ENCODE results near the gene SIPA1L3. TPM values are rescaled to one million over a fixed set of nuclear protein-coding genes. Genes with fewer than 3 reads are reported as not detected.

Gene SIPA1L3
- total RNA-seq, 3 donors from 2014 or later, result 93.6 to 173 (median 144) TPM

DNA sequence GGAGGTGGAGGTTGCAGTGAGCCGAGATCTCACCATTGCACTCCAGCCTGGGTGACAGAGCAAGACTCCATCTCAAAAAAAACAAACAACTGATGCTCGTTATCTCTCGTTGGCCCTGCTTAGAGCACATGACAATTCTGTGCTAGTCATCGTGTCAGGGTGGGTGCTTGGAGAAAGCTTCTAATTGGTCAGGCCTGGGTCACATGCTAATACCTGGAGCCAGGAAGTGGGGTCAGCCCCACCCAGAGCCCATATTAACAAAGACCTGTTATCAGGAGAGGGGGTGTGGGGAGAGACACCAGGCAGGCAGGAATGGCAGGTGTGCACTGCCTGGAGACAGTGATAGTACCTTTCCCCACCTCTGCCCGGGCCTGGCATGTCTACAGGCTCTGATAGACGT, 232.1 kb downstream of the SIPA1L3 start:
- ATAC-seq, result peak; percentile 7
- no peak overlapping the region for H3K4me3 ChIP-seq
- H3K9me3 ChIP-seq, result no peaks in the 10 kb centered on the region
- TF ChIP-seq, protein P1, sequence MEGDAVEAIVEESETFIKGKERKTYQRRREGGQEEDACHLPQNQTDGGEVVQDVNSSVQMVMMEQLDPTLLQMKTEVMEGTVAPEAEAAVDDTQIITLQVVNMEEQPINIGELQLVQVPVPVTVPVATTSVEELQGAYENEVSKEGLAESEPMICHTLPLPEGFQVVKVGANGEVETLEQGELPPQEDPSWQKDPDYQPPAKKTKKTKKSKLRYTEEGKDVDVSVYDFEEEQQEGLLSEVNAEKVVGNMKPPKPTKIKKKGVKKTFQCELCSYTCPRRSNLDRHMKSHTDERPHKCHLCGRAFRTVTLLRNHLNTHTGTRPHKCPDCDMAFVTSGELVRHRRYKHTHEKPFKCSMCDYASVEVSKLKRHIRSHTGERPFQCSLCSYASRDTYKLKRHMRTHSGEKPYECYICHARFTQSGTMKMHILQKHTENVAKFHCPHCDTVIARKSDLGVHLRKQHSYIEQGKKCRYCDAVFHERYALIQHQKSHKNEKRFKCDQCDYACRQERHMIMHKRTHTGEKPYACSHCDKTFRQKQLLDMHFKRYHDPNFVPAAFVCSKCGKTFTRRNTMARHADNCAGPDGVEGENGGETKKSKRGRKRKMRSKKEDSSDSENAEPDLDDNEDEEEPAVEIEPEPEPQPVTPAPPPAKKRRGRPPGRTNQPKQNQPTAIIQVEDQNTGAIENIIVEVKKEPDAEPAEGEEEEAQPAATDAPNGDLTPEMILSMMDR (IDR thresholded peaks at IDR 0.05), result no peak
- no peaks in the 10 kb centered on the region for H3K36me3 ChIP-seq (ENCODE audit: low read depth)
- DNase-seq, result no peak
- intact Hi-C loops (cut with DNase I, micrococcal nuclease), result no loop called here
- H3K4me1 ChIP-seq (ENCODE audit: low read depth), result no peaks in the 10 kb centered on the region

- Histone ChIP-seq H3K9me3 (no peaks in the 10 kb centered on the region), H3K4me1 (ENCODE audit: low read depth) (no peaks in the 10 kb centered on the region), H3K36me3 (ENCODE audit: low read depth) (no peaks in the 10 kb centered on the region), H3K4me3 (no peak overlapping the region)
- intact Hi-C loops (cut with DNase I, micrococcal nuclease), result no loop called here
- DNase-seq, result no peak
- no peak for ATAC-seq
- TF ChIP-seq, protein P1 (IDR thresholded peaks at IDR 0.05), result no peak
Measured at GRCh38 chr19:38141108-38141507, 234.1 kb downstream of the SIPA1L3 start.

DNA sequence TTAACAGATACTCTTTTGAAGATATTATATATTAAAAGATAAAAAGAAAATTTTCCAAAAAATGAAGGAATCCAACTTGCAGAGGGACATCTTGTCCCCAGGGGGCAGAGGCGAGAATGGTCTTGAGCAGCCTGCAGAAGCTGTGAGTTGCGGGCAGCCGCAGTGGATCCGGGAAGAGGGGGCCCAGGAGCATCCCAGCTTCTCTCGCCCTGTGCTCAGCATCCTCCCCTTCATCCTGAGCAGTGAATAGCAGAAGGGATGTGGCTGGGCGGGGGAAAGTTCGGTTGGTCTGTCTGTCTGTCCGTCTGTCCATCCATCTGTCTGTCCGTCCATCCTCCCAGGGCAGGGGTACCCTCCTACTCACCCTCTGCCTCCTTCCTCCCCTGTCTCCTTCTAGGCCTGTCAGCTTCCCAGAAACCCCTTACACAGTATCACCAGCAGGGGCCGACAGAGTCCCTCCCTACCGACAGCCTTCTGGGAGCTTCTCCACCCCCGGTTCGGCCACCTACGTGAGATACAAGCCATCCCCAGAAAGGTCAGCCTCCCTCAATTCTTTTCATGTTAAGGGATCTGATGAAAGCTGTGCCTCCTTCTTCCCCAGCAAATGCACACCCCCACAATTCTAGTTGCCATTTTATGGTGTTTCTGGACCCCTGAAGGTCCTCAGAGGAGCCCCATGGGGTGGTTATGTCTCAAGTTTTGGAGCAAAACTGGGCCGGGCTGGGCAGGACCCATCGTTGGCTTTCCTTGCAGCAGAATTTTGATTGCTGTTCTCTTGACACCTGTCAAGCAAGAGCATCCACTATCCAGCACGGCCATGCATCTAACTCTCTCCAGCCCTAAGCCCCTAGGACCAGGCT, 235.4 kb downstream of the SIPA1L3 start:
- intact Hi-C loops (cut with DNase I, micrococcal nuclease), result no loop called here
- ATAC-seq (peak; percentile 65), DNase-seq (peak in 2 of 3 donors; percentile 33 to 39)
- Histone ChIP-seq H3K36me3 (ENCODE audit: low read depth) (no peaks in the 10 kb centered on the region), H3K9me3 (no peaks in the 10 kb centered on the region), H3K4me1 (ENCODE audit: low read depth) (no peaks in the 10 kb centered on the region), H3K4me3 (no peak overlapping the region)
- TF ChIP-seq, protein P1 (IDR thresholded peaks at IDR 0.05), result peak; percentile 8

GRCh38 chr19:38143847-38144246, 236.8 kb downstream of the SIPA1L3 start:
- TF ChIP-seq, protein P1 (IDR thresholded peaks at IDR 0.05), result no peak
- H3K4me3 ChIP-seq, result no peak overlapping the region
- ATAC-seq (no peak), DNase-seq (no peak)
- H3K36me3 ChIP-seq (ENCODE audit: low read depth), result no peaks in the 10 kb centered on the region
- H3K4me1 ChIP-seq (ENCODE audit: low read depth), result no peaks in the 10 kb centered on the region
- H3K9me3 ChIP-seq, result no peaks in the 10 kb centered on the region
- intact Hi-C loops (cut with DNase I, micrococcal nuclease), result no loop called here

GRCh38 chr19:38144667-38145066, 237.7 kb downstream of the SIPA1L3 start:
- Histone ChIP-seq H3K36me3 (ENCODE audit: low read depth) (no peaks in the 10 kb centered on the region), H3K9me3 (no peaks in the 10 kb centered on the region), H3K4me1 (ENCODE audit: low read depth) (no peaks in the 10 kb centered on the region), H3K4me3 (no peak overlapping the region)
- DNase-seq (no peak), ATAC-seq (no peak)
- TF ChIP-seq, protein P1 (IDR thresholded peaks at IDR 0.05), result no peak
- intact Hi-C loops (cut with DNase I, micrococcal nuclease), result no loop called here
